B cell (primary cell): ENCODE results near the gene PLAC9. TPM values are rescaled to one million over a fixed set of nuclear protein-coding genes. Genes with fewer than 3 reads are reported as not detected.

Experiments used
- ATAC-seq: fragments of 200-7000 bp; cut with Tn5 transposase; one replicate; pipeline ENCODE4 v1.10.0; 2021; ENCODE audit warnings: low read depth, mild to moderate bottlenecking, moderate number of reproducible peaks, moderate library complexity
- CTCF ChIA-PET: fragments of 350-600 bp; sonication (Branson Sonifier 250); formaldehyde crosslinking; loops from one replicate; lab custom pipeline; 2021; ENCODE audit warnings: antibody characterized with exemption, inconsistent platforms; lab: Charles Lee
- POLR2A ChIA-PET: fragments of 350-600 bp; sonication (Branson Sonifier 250); formaldehyde crosslinking; loops from one replicate; lab custom pipeline; 2021; ENCODE audit warnings: antibody characterized with exemption; lab: Charles Lee
- DNase-seq: peaks from one replicate; pipeline ENCODE4 v3.0.0; 2013
- H2AFZ ChIP-seq: 2 replicates; pipeline ENCODE4 v1.6.1; 2012; ENCODE audit warnings: mild to moderate bottlenecking, low read depth, low read length; ENCODE audit not compliant: insufficient read depth, poor library complexity, severe bottlenecking
- H3K27ac ChIP-seq, 2 donors: 1 replicate in 1 of 2; 2 replicates in 1 of 2; pipeline ENCODE4 v1.5.1; 2012 to 2013; ENCODE audit warnings: low read length in 2 of 2, mild to moderate bottlenecking in 2 of 2, moderate library complexity in 1 of 2
- H3K27me3 ChIP-seq, 4 experiments: fragments of 200-600 bp in 1 of 4; sonication (generic) in 1 of 4; replicated peaks in 1 of 4; 1 replicate in 2 of 4; 2 replicates in 2 of 4; pipeline versions ENCODE4 v1.6.1 to v1.7.0; 2013 to 2016; ENCODE audit warnings: low read length in 3 of 4, mild to moderate bottlenecking in 2 of 4, mixed read lengths in 1 of 4, moderate library complexity in 1 of 4; ENCODE audit not compliant: insufficient read depth in 4 of 4, control insufficient read depth in 3 of 4; ENCODE audit errors: control extremely low read depth in 1 of 4
- H3K36me3 ChIP-seq, 2 experiments: replicated peaks in 1 of 2; 1 replicate in 1 of 2; 2 replicates in 1 of 2; pipeline versions ENCODE4 v1.6.1 to v1.7.1; 2013; ENCODE audit warnings: low read length in 1 of 2; ENCODE audit not compliant: insufficient read depth in 2 of 2, control insufficient read depth in 1 of 2; ENCODE audit errors: control extremely low read depth in 1 of 2, extremely low read depth in 1 of 2
- H3K4me1 ChIP-seq, 2 donors: fragments of 200-600 bp in 1 of 2; sonication (generic) in 1 of 2; 1 replicate in 1 of 2; 2 replicates in 1 of 2; pipeline versions ENCODE4 v1.5.1 to v1.6.1; 2013 to 2017; ENCODE audit warnings: low read length in 2 of 2; ENCODE audit not compliant: control insufficient read depth in 2 of 2, insufficient read depth in 2 of 2
- H3K4me2 ChIP-seq: replicated peaks from 2 replicates; pipeline ENCODE3; 2012; ENCODE audit warnings: mild to moderate bottlenecking, low read depth, low read length; ENCODE audit not compliant: poor library complexity, severe bottlenecking
- H3K4me3 ChIP-seq, 5 experiments: fragments of 200-600 bp in 1 of 5; sonication (generic) in 1 of 5; 1 replicate in 3 of 5; 2 replicates in 2 of 5; pipeline versions ENCODE4 v1.5.1 to v1.7.0; 2011 to 2016; ENCODE audit warnings: low read length in 4 of 5, mild to moderate bottlenecking in 4 of 5, low read depth in 2 of 5, control low read depth in 1 of 5, moderate library complexity in 1 of 5; ENCODE audit not compliant: insufficient read depth in 1 of 5; ENCODE audit errors: control extremely low read depth in 1 of 5, extremely low read depth in 1 of 5
- H3K79me2 ChIP-seq: fragments of 200-600 bp; sonication (generic); one replicate; pipeline ENCODE4 v1.6.0; 2016; ENCODE audit warnings: low read length; ENCODE audit not compliant: control insufficient read depth, insufficient read depth
- H3K9ac ChIP-seq: fragments of 200-600 bp; sonication (generic); 2 replicates; pipeline ENCODE4 v1.6.1; 2017; ENCODE audit warnings: mild to moderate bottlenecking, low read length, moderate library complexity
- H3K9me3 ChIP-seq, 3 donors: one replicate each; pipeline versions ENCODE4 v1.6.1 to v1.7.1; 2013; ENCODE audit warnings: low read length in 2 of 3; ENCODE audit not compliant: control insufficient read depth in 2 of 3, insufficient read depth in 1 of 3; ENCODE audit errors: control extremely low read depth in 1 of 3
- H4K20me1 ChIP-seq: 2 replicates; pipeline ENCODE4 v1.6.0; 2012; ENCODE audit warnings: mild to moderate bottlenecking, low read length; ENCODE audit not compliant: insufficient read depth, control insufficient read depth, poor library complexity, severe bottlenecking
- H3K27ac Mint-ChIP-seq: one replicate; pipeline ENCODE4 v1.8.0; 2021; ENCODE audit warnings: mixed read lengths
- H3K27me3 Mint-ChIP-seq: one replicate; pipeline ENCODE4 v1.8.0; 2021; ENCODE audit warnings: mixed read lengths
- H3K4me1 Mint-ChIP-seq: one replicate; pipeline ENCODE4 v1.8.0; 2021; ENCODE audit warnings: mixed read lengths
- H3K4me3 Mint-ChIP-seq: one replicate; pipeline ENCODE4 v1.8.0; 2021; ENCODE audit warnings: mixed read lengths
- H3K9me3 Mint-ChIP-seq: one replicate; pipeline ENCODE4 v1.8.0; 2022; ENCODE audit warnings: mixed read lengths; ENCODE audit not compliant: insufficient read depth
- EZH2 ChIP-seq: IDR thresholded peaks from 2 replicates; pipeline ENCODE4 v1.6.1; 2012; ENCODE audit warnings: borderline replicate concordance, low read depth, mild to moderate bottlenecking, moderate library complexity, low read length; ENCODE audit not compliant: insufficient read depth, poor library complexity, severe bottlenecking
- WGBS: methylation state at CpG from one replicate; pipeline ENCODE4 v1.1.5; 2013; ENCODE audit warnings: missing lambda C conversion rate; ENCODE audit not compliant: insufficient coverage; 5-methylcytosine and 5-hydroxymethylcytosine counted together
- intact Hi-C: fragments of 100-400 bp; cut with micrococcal nuclease; formaldehyde crosslinking; loops from one replicate; pipeline ENCODE4 v1.10.0; 2022
- polyA plus RNA-seq: library from polyadenylated mRNA; depleted of rRNA; stranded (reverse); fragments of >200 nt; gene quantifications from 2 replicates; pipeline ENCODE4 v1.2.3, GENCODE V29; 2012
- total RNA-seq, 2 donors: library from RNA; stranded (reverse); fragments of 120-200 nt in 1 of 2; gene quantifications; 1 replicate in 1 of 2; 2 replicates in 1 of 2; pipeline versions ENCODE4 v1.2.3 to v1.2.4, GENCODE V29; 2013 to 2022
- TF ChIP-seq, protein P1 (sequence below): fragments of 200-600 bp; IDR thresholded peaks from one replicate; pipeline ENCODE4 v1.8.0; 2022; ENCODE audit warnings: antibody characterized with exemption, mild to moderate bottlenecking

The PLAC9 gene
- total and polyA plus RNA-seq, 2 donors (not counting 1 experiment from before 2014, with no cell fraction given), result not detected

DNA sequence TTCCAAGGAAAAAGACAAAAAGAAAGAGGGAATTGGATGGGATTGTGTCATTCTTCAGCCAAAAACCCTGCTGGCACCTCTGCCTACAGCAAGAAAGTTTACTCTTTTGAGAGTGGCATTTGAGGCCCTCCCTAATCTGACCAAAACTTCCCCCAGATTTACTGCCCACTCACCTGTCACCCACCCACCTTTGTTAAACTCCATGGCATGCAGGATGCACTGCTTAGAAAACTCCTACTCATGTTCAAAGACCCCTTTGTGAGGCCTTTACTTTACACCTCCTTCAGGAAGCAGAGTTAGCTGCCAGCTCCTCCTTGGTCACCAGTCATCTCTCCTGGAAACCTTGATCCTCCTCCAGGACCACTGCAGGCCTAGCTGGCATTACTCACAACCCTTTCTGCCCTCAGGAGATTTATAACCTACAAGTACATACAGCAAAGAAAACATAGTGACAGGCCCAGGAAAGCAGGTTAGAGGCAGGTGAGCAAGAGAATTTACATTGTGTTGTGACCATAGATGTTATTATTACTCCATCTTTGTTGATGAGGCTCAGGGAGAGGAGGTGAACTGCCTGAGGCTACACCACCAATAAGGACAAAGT lies 10.3 kb upstream of the PLAC9 start:
- ChIA-PET POLR2A (no interaction called here), CTCF (no interaction called here)
- no peak overlapping the region for H3K4me3 ChIP-seq
- no peak for TF ChIP-seq EZH2
- TF ChIP-seq, protein P1, sequence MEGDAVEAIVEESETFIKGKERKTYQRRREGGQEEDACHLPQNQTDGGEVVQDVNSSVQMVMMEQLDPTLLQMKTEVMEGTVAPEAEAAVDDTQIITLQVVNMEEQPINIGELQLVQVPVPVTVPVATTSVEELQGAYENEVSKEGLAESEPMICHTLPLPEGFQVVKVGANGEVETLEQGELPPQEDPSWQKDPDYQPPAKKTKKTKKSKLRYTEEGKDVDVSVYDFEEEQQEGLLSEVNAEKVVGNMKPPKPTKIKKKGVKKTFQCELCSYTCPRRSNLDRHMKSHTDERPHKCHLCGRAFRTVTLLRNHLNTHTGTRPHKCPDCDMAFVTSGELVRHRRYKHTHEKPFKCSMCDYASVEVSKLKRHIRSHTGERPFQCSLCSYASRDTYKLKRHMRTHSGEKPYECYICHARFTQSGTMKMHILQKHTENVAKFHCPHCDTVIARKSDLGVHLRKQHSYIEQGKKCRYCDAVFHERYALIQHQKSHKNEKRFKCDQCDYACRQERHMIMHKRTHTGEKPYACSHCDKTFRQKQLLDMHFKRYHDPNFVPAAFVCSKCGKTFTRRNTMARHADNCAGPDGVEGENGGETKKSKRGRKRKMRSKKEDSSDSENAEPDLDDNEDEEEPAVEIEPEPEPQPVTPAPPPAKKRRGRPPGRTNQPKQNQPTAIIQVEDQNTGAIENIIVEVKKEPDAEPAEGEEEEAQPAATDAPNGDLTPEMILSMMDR, result no peak
- H4K20me1 ChIP-seq, result no peaks in the 10 kb centered on the region
- H3K27me3 ChIP-seq, result peaks cover 0 to 3% (median 0%) of the 10 kb centered on the region in 4 experiments
- DNase-seq (no peak), ATAC-seq (no peak)
- no peak overlapping the region for H3K27ac ChIP-seq
- Mint-ChIP-seq H3K27ac (no peak overlapping the region), H3K9me3 (no peaks in the 10 kb centered on the region), H3K4me1 (no peaks in the 10 kb centered on the region), H3K27me3 (peaks cover 22% of the 10 kb centered on the region), H3K4me3 (no peak overlapping the region)
- no peaks in the 10 kb centered on the region for H3K79me2 ChIP-seq
- no peak overlapping the region for H2AFZ ChIP-seq
- no peak overlapping the region for H3K9ac ChIP-seq
- H3K9me3 ChIP-seq, result no peaks in the 10 kb centered on the region
- H3K36me3 ChIP-seq, result no peaks in the 10 kb centered on the region
- no peak overlapping the region for H3K4me2 ChIP-seq
- intact Hi-C loops, result no loop called here
- H3K4me1 ChIP-seq, result no peaks in the 10 kb centered on the region

GRCh38 chr10:80122746-80123145 lies 9.8 kb upstream of the PLAC9 start:
- H3K4me1 Mint-ChIP-seq, result no peaks in the 10 kb centered on the region
- Histone ChIP-seq H3K27me3 (peaks cover 0 to 3% (median 0%) of the 10 kb centered on the region in 4 experiments), H3K79me2 (no peaks in the 10 kb centered on the region), H3K36me3 (no peaks in the 10 kb centered on the region), H3K4me3 (no peak overlapping the region), H2AFZ (no peak overlapping the region), H3K9ac (no peak overlapping the region), H4K20me1 (no peaks in the 10 kb centered on the region), H3K4me2 (no peak overlapping the region), H3K27ac (no peak overlapping the region), H3K9me3 (no peaks in the 10 kb centered on the region), H3K4me1 (no peaks in the 10 kb centered on the region)
- intact Hi-C loops, result no loop called here
- 100% methylated on average over 1 of the region's 2 CpGs for whole genome bisulfite sequencing
- H3K27me3 Mint-ChIP-seq, result peaks cover 20% of the 10 kb centered on the region
- no peaks in the 10 kb centered on the region for H3K9me3 Mint-ChIP-seq
- ChIA-PET CTCF (no interaction called here), POLR2A (no interaction called here)
- DNase-seq (no peak), ATAC-seq (no peak)
- H3K4me3 Mint-ChIP-seq, result no peak overlapping the region
- H3K27ac Mint-ChIP-seq, result no peak overlapping the region
- TF ChIP-seq, protein P1, result no peak
- no peak for TF ChIP-seq EZH2
